ENCODE data around the gene MAMDC2.

The MAMDC2 gene

DNA sequence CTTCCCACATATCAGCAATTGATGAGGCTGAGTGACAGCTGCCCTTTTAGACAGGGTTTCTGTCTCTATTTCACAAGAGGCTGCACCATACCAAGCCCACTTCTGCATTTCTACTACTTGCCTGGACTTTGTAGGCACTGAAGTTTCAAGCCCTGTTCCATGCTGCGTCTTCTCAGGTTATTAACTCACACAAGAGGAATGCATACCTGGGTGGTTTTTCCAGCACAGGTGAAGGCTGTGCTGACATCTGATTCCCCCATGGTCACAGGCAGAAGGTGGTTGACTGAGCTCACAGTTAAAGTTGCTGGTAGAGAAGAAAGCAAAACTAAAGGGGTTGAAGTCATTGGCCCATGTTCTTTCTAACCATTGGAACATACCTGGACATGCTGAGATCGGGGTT lies 86.6 kb downstream of the MAMDC2 start:
- no peak for DNase-seq (ENCODE audit: extremely low read depth in 1 of 2, low read depth in 1 of 2)

DNA sequence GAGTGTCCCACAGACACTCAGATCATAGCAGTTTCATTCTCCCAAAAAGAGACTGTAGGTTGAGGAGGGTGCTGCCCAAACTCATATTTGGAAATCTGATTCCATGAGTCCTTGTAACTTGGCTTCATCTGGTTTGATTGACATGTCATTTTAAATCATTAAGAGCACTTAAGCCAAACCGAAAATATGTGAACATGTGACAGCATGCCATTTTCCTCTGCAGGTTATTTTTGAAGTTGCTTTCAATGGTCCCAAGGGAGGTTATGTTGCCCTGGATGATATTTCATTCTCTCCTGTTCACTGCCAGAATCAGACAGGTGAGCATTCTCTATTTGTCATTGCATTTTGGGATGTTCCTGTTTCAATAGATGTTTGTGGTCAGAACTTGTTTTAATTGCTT lies 87.6 kb downstream of the MAMDC2 start:
- DNase-seq (ENCODE audit: extremely low read depth in 1 of 2, low read depth in 1 of 2), result no peak

DNA sequence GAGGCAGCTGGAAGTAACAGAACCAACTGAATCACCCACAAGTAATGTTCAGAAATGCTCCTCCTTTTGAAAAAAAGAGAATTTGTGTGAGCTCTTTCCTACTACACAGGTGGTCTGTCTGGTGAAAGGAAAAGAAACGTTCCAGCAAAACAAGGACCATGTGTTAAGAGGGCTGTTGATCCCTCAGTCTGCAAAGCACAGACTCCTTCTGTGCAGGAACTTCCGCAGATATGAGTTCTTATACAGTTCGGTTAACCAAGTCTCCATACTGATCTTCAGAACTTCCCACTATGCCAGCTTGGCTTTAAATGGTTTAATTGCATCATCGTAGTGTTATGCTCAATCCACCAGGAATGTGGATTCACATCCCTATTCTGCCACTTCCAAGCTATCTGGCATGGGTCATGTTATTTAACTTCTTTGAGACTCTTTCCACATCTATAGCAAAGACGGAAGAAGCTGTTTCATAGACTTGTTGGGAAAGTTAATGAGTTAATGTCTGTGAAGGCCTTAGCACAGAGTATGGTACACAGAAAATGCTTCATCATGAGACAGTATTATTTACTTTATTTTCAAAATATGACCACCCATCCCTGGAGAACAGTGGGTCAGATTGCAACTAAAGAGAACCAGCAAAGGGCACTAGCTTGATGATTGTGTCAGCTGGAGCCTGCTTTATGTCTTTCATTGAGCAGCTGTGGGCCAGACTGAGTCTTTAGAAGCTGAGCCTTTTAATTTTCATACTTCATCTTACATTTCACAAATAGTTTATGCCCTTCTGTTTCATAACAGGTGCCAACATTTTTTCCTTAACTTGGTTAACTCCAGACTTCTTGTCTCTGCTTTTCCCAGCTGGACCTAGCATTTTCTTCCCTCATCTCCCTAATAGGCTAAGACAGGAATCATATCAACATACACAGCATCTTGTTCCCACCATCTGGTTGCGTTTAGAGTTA lies 89.9 kb downstream of the MAMDC2 start:
- no peak for DNase-seq (ENCODE audit: extremely low read depth in 1 of 2, low read depth in 1 of 2)

DNA sequence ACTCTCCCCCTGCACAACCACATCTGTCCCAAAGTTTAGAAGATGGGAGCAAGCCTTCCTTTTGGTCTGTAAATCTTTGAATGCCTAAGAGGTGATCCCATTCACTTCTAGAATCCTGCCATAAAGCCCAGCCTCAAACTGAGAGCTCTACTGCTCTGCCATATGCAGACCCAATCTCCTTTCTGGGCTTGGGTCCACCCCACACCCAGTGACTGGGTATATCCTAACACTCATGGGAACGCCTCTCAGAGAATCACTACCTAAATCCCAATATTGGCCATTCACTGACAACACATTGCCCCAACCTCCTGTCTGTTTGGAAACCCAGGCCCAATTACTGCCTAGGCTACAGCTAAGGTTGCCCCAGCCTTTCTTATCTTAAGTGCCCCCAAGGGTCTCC lies 90.7 kb downstream of the MAMDC2 start:
- no peak for DNase-seq (ENCODE audit: extremely low read depth in 1 of 2, low read depth in 1 of 2)

DNA sequence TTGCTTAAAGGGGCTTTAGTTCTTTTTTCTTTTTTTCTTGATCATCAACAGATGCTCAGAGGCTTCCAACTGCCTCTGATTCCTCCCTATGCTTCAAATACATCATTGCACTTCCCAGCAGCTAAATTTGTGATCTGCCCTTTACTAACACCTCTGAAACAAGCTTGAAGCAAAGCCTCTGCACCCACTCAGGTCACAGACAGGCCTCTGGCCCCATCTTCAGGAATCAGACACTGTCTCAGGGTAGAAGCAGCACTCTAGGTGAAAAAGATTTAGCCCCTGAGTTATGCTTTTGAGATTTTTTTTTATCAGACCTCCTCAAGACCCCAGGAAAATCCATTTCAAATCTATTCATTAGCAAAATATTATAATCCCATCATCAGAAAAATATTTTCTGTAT lies 91.5 kb downstream of the MAMDC2 start:
- DNase-seq (ENCODE audit: extremely low read depth in 1 of 2, low read depth in 1 of 2), result no peak

DNA sequence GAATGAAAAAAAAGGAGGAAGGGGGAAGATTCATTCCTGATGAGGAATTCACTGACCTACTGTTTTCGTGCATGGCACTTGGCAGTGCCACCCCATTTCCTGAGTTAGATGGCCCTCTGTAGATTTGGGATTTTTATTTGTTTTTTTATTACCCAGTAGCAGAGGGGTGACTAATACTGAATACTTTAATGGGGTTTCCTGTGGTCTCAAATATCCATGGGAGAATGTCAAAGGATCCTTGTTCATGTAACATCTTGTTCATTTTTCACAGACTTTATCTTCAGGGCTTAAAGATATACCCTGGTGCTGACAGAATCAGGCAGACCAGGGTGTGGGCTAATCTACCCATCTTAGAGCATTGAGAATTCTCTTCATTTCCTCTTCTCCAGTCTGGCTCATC lies 93.0 kb downstream of the MAMDC2 start:
- no peak for DNase-seq (ENCODE audit: extremely low read depth in 1 of 2, low read depth in 1 of 2)

DNA sequence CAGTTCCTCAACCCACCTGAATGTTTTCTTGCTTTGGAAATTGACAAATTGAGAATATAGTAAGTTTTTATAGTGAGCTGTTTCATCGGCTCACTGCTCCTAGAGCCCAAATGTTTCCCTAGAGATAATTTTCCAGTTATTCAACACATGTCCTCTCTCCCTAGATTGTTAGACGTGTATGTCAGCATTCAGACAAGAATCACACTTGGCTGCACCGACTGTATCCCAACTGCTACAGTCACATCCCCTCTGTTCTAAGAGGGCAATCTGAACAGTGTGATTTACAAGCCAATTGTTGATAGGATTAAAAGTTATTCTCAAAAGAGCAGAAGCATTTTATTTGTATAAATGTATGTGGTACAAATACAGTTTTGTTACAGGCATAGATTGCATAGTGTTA lies 93.9 kb downstream of the MAMDC2 start:
- DNase-seq (ENCODE audit: extremely low read depth in 1 of 2, low read depth in 1 of 2), result no peak

DNA sequence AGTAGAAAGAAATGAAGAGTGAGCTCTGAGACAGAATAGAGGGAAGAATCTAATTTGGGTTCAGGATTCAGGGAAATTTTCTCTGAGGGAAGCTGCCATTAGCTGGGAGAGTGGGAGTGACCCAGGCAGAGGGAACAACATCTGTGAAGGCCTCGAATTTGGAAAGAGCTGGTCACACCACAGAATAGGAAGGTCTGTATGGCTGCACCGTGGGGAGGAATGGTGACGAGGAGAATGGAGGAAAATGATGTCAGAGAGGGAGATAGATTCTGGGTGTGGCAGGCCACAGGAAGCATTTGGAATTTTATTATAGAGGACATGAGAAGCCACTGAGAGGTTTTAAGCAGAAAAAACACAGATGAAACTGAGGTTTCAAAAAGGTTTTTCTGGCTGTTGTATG lies 98.5 kb downstream of the MAMDC2 start:
- DNase-seq (ENCODE audit: extremely low read depth in 1 of 2, low read depth in 1 of 2), result no peak

DNA sequence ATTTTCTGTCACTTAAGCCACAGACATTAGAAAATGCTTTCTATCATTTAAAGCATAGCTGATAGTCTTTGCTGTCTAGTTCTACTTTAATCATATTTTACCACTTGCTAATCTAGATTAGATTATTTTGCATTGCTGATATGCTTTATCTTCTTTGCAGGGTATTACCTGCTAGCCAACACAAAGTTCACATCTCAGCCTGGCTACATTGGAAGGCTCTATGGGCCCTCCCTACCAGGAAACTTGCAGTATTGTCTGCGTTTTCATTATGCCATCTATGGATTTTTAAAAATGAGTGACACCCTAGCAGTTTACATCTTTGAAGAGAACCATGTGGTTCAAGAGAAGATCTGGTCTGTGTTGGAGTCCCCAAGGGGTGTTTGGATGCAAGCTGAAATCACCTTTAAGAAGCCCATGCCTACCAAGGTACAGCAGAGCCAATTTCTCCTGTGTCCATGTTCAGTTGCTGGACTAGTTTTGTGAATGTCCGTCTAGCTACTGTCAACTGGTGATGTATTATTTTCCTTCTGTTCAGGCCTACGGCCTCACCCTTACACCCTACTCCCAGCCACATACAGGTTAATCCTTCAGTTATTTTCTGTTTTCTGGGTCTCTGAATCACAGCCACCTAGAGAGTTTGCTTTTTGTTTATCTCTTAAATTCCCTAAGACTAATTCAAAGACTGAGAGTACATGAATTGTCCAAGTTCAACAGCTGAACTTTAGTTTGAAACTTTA lies 99.9 kb downstream of the MAMDC2 start:
- no peak for DNase-seq (ENCODE audit: extremely low read depth in 1 of 2, low read depth in 1 of 2)

DNA sequence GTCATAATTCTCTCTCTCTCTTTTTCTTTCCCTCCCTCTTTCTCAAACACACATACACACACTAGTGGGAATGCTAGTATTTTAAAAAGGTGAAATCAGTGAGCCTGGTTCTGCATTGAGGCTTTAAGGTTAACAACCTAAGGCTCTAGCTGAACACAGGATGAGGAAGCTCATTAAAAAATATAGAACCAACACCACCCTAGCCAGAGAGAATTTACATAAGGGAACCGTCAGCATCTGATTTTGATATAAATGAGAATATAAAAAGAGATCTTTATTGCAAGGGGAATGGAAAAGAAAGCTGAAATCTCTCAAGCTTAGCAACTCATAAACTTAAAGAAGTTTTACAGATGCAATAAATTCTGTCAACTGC lies 100.5 kb downstream of the MAMDC2 start:
- DNase-seq (ENCODE audit: extremely low read depth in 1 of 2, low read depth in 1 of 2), result no peak

DNA sequence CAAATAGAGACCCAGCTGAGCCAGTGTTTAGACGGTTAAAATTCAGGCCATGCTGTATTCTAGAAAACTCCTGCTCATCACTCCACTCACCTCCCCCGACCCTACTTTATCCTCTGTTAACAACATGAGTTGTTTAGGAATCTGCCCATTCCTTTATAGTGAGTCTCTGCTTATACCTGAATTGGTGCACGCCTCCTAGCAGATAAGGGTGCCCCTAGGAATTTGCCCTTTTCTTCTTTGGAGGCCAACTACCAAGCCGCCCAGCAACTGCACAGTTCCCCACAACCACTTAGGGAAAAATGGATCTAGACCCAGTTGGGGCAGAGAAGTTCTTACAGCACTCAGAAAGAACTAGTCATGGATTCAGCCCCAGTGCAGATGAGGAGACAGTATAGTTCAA lies 102.3 kb downstream of the MAMDC2 start:
- DNase-seq (ENCODE audit: extremely low read depth in 1 of 2, low read depth in 1 of 2), result no peak

DNA sequence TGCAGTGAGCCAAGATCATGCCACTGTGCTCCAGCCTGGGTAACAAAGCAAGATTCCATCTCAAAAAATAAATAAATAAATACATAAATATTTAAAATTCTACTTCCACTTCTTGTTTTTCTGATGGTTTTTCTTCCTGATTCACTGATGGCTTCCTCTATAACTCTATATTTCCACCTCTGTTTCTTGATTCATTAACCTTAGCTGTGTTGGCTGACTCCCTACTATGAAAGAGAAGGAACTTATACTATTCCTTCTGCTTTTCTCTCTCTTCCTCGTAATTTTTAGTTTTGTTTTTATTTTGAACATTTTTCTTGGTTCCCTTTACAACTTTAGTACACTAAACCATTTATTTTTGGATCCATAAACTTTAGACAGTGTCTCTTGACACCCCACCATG lies 103.5 kb downstream of the MAMDC2 start:
- DNase-seq (ENCODE audit: extremely low read depth in 1 of 2, low read depth in 1 of 2), result no peak

DNA sequence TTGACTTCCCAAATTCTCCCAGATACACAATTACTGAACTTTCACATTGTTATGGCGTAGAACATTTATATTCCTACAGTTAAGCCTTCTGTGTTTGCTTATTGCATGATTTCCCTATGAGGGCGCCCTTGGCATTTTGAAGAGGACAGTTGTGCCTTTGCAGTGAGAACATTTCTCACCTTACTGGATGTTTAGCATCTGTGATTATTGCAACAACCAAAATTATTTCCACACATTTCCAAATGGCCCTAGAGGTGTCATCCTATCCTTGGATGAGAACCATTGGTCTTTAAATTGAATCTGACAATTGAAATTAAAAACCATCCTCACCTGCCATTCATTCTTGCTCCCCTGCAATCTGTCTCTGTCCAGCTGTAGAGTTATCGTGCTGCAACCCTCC lies 104.0 kb downstream of the MAMDC2 start:
- no peak for DNase-seq (ENCODE audit: extremely low read depth in 1 of 2, low read depth in 1 of 2)

DNA sequence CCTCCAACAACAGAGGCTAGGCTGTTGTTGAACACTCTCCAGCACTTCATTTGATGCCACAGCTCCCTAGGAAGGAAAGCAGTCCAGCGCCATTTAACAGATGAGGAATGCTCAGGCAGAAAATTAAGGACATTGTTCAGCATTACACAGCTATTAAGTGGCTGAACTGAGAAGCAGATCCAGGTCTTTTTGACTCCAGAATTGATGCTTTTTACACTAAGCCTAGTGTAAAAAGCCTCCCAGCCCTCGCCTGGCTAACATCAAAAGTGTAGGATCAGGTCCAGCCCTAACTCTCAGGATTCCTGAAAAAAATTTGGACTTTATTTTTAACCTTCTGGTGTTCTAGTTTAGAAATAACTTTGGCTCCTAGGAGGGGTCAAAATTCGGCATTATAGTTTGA lies 108.7 kb downstream of the MAMDC2 start:
- DNase-seq (ENCODE audit: extremely low read depth in 1 of 2, low read depth in 1 of 2), result no peak

DNA sequence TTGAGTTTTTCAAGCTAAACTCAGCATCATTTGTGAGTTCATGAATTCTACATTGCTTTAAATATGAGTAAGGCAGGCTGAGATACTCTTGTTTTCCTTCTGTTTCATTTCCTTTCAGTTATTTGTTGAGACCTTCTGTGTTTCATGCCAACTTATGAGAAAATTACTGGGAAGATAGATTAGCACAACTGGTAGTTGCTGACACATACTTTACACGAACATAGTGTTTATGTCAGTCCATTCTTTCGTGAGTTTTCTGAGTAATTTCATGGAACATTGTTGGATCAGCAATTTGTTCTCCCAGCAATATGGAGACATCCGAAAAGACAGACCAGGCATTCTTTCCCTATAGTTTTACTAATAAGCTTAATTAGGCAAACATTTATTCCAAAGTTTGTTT lies 113.1 kb downstream of the MAMDC2 start:
- no peak for DNase-seq (ENCODE audit: extremely low read depth in 1 of 2, low read depth in 1 of 2)

DNA sequence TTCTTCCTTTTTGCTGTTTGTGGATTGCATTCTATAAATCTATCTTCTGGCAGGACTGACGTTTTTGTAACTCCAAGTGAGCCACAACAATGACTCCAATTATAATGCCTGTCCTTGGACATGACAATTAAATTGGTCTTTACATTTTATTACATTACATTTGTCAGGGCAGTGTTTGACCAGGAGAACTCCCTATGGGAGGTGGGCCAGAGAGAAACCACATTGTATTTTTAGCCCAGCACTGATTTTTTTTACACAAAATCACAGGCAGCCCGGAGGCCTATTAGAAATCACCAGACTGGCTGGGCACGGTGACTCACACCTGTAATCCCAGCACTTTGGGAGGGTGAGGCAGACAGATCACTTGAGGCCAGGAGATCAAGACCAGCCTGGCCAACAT lies 116.0 kb downstream of the MAMDC2 start:
- DNase-seq (ENCODE audit: extremely low read depth in 1 of 2, low read depth in 1 of 2), result no peak

DNA sequence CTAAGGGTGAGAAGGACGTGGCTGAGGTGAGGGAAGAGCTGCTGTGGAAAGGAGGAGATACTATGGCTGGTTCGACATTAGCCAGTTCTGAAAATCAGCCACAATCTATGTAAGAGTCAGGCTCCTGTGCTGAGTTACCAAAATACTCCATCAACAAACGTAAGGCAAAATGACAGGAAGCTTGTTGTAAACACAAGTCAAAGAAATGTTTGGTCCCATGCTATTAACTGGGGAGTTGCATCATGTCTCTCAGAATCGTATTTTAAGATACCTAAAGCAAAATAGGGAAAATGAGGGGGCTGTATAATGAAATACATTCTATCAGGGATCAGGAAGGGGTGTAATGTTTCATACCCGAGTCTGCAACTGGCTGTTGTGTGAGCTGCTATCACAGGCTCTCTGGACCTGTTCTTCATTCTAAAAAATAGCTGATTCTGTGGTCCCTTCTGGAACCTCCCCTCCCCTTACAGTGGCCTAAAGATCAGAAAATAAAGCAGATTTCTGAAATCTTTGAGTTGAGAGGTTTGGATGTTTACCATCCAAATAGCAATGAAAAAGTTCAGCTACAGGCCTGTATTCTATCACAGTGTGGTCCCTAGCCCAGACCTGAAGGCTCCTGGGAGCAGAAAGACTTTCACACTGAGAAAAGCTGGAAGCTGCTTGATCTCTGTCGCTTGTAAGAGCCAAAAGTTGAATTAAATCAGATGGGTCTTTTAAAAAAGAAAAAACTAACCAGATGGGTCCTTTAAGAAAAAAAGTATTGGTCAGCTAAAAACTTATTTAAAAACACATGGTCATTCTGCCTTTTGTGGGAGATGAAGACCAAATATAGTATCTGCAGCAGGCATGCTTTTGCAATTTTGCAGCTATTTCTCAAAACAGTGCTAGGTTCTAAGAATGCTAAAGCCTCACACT lies 117.3 kb downstream of the MAMDC2 start:
- no peak for DNase-seq (ENCODE audit: extremely low read depth in 1 of 2, low read depth in 1 of 2)

DNA sequence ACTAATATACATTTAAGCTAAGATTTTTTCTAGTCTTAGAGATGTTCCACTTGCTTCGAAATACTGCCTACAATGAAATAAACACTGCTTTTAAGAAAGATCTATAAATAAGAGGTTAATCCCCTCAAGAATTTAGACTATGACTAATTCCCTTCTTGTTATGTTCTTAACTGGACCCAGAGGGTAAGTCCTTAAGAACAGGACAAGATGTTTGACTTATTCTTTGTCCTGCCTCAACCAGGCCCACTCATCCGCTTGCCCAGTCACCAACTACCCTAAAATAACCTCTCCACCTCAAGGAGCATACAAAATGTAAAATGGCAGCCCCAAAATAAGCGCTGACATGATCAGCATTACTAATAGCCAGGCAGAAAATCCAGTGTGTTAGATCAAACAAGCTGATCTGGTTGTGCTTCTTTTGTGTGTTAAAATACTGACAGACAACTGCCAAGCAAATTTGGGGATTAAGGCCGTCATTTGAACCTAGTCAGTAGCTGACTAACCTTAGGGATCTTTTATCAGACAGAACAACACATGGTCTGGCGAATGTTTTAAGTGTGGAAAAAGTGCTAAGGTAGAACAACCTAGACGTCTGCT lies 121.5 kb downstream of the MAMDC2 start:
- no peak for DNase-seq (ENCODE audit: extremely low read depth in 1 of 2, low read depth in 1 of 2)

DNA sequence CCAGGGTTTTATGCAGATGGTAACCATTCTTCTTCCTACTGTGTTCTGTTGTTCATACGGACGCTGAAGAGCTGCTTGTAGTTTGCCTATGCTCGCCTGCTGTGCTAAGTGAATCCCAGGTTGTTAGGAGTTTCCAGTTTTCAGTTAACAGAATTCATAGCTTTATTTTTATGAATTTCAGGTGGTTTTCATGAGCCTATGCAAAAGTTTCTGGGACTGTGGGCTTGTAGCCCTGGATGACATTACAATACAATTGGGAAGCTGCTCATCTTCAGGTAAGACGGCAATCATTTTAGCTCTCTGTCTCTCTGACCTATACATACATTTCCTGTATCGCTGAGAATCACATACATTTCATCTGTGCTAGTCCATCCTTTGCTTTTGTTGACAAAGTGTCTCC lies 124.9 kb downstream of the MAMDC2 start:
- DNase-seq (ENCODE audit: extremely low read depth in 1 of 2, low read depth in 1 of 2), result no peak

DNA sequence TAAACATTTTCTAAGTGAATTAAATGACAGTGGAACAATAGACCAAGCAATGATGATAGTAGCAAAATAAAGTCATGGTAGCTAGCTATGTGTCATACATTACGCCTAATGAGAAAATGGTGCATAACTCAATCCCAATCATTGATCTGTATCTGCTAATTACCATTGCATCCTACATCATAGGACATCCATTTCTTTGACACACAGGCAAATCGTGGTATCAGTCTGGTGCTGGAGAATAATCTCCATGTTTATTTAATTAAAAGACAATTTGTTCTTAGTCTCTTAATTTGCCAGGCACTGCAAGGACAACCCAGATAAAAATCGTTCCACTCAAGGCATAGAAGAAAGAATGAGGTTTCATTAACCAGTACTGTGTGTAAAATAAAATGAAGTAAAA lies 125.6 kb downstream of the MAMDC2 start:
- DNase-seq (ENCODE audit: extremely low read depth in 1 of 2, low read depth in 1 of 2), result no peak

Data from stimulated activated CD8-positive, alpha-beta memory T cell treated with anti-CD3 and anti-CD28 coated beads, Interleukin-7, amount 100 ng/mL, for 48 hours (primary cell).